HepG2 (cell line): ENCODE results near the gene TPST2. TPM values are rescaled to one million over a fixed set of nuclear protein-coding genes. Genes with fewer than 3 reads are reported as not detected.

ENCODE experiments used
- ATAC-seq: fragments of 200-7000 bp; cut with Tn5 transposase; 3 replicates; pipeline ENCODE4 v1.9.1; 2020; ENCODE audit warnings: mild to moderate bottlenecking, moderate library complexity
- BruUV-seq: library from RNA; stranded (reverse); fragments of 400-500 nt; replicated peaks from 2 replicates; lab custom pipeline; 2021; lab: Mats Ljungman, UMichigan
- CTCF ChIA-PET: fragments of 300-600 bp; formaldehyde crosslinking; extraction: SDS; loops from one replicate; lab custom pipeline; 2021; ENCODE audit warnings: low total read pairs, inconsistent platforms, low intra/inter-chr PET ratio; lab: Yijun Ruan, JAX
- POLR2A ChIA-PET: fragments of 350-600 bp; sonication (Branson Sonifier 250); formaldehyde crosslinking; loops from one replicate; lab custom pipeline; 2020; ENCODE audit warnings: antibody characterized with exemption, inconsistent platforms; lab: Yijun Ruan, JAX
- DNase-seq: peaks from one replicate; pipeline ENCODE4 v3.0.0-alpha.2; 2015; ENCODE audit warnings: low spot score
- FAIRE-seq: peaks from 3 replicates; lab custom pipeline; 2011; peaks lifted over from hg19 to GRCh38; lab: Jason Lieb, UNC
- H2AFZ ChIP-seq: one replicate; pipeline ENCODE4 v1.6.1; 2011; ENCODE audit warnings: low read length, inconsistent platforms
- H3K27ac ChIP-seq: fragments of 300-600 bp; 3 replicates; pipeline ENCODE4 v1.8.0; 2011; ENCODE audit warnings: mixed run types, mild to moderate bottlenecking, mixed read lengths, low read length, inconsistent platforms; ENCODE audit not compliant: insufficient read depth; ENCODE audit errors: extremely low read length
- H3K27me3 ChIP-seq, 2 experiments: fragments of 200-600 bp in 1 of 2; 2 replicates in 1 of 2; 3 replicates in 1 of 2; pipeline versions ENCODE4 v1.6.0 to v1.8.0; 2011; ENCODE audit warnings: low read length in 2 of 2, mild to moderate bottlenecking in 2 of 2, moderate library complexity in 2 of 2, inconsistent platforms in 1 of 2; ENCODE audit not compliant: insufficient read depth in 2 of 2, control insufficient read depth in 1 of 2
- H3K36me3 ChIP-seq, 2 experiments: fragments of 200-600 bp in 1 of 2; replicated peaks in 1 of 2; 2 replicates in 1 of 2; 3 replicates in 1 of 2; pipeline versions ENCODE4 v1.5.1 to v1.8.0; 2011; ENCODE audit warnings: low read length in 2 of 2, inconsistent platforms in 1 of 2; ENCODE audit not compliant: insufficient read depth in 2 of 2, control insufficient read depth in 1 of 2
- H3K4me1 ChIP-seq: 2 replicates; pipeline ENCODE4 v1.5.1; 2012; ENCODE audit warnings: low read length, inconsistent platforms; ENCODE audit not compliant: insufficient read depth
- H3K4me2 ChIP-seq: 2 replicates; pipeline ENCODE4 v1.6.0; 2011; ENCODE audit warnings: low read depth, low read length, inconsistent platforms
- H3K4me3 ChIP-seq, 3 experiments: fragments of 200-600 bp in 1 of 3; sonication (generic), shearing (Covaris generic) in 1 of 3; replicated peaks in 1 of 3; 2 replicates each; pipeline ENCODE4 v1.5.1; 2011 to 2016; ENCODE audit warnings: low read length in 3 of 3, inconsistent platforms in 2 of 3, low read depth in 2 of 3, mild to moderate bottlenecking in 2 of 3, control low read depth in 1 of 3, mixed read lengths in 1 of 3; ENCODE audit not compliant: insufficient read depth in 1 of 3
- H3K79me2 ChIP-seq: one replicate; pipeline ENCODE4 v1.6.1; 2011; ENCODE audit warnings: low read length, inconsistent platforms; ENCODE audit not compliant: insufficient read depth
- H3K9ac ChIP-seq: 2 replicates; pipeline ENCODE4 v1.6.0; 2011; ENCODE audit warnings: mild to moderate bottlenecking, low read depth, low read length, inconsistent platforms; ENCODE audit not compliant: insufficient read depth
- H3K9me3 ChIP-seq: 2 replicates; pipeline ENCODE4 v1.5.1; 2012; ENCODE audit warnings: mild to moderate bottlenecking, low read length
- H4K20me1 ChIP-seq: 2 replicates; pipeline ENCODE4 v1.6.0; 2011; ENCODE audit warnings: inconsistent platforms, mild to moderate bottlenecking, low read length, moderate library complexity; ENCODE audit not compliant: insufficient read depth
- ETV5 ChIP-seq: IDR thresholded peaks from 2 replicates; pipeline ENCODE4 v1.6.1; 2018; ENCODE audit warnings: missing biosample characterization, missing genetic modification reagents, inconsistent platforms, borderline replicate concordance
- FOXC1 ChIP-seq: sonication (generic); formaldehyde crosslinking; IDR thresholded peaks from 2 replicates; pipeline ENCODE4 v1.8.0; 2022; ENCODE audit warnings: mild to moderate bottlenecking, missing genetic modification reagents, borderline replicate concordance
- KLF12 ChIP-seq: sonication (generic); formaldehyde crosslinking; IDR thresholded peaks from 2 replicates; pipeline ENCODE4 v1.4.0; 2020; ENCODE audit warnings: missing genetic modification reagents, borderline replicate concordance
- KMT2A ChIP-seq: sonication (generic); formaldehyde crosslinking; IDR thresholded peaks from 2 replicates; pipeline ENCODE4 v1.4.0; 2020; ENCODE audit warnings: missing genetic modification reagents
- NFATC3 ChIP-seq: sonication (generic); formaldehyde crosslinking; IDR thresholded peaks from 2 replicates; pipeline ENCODE4 v1.5.1; 2020; ENCODE audit warnings: mild to moderate bottlenecking, missing genetic modification reagents
- ZNF589 ChIP-seq: sonication (generic); formaldehyde crosslinking; conservative IDR thresholded peaks from 2 replicates; pipeline ENCODE4 v1.8.0; 2022; ENCODE audit warnings: mild to moderate bottlenecking, moderate library complexity, missing genetic modification reagents
- ZNF790 ChIP-seq: sonication (generic); formaldehyde crosslinking; IDR thresholded peaks from 2 replicates; pipeline ENCODE4 v1.8.0; 2022; ENCODE audit warnings: missing genetic modification reagents, mild to moderate bottlenecking, borderline replicate concordance
- WGBS: methylation state at CpG from one replicate; pipeline ENCODE4 v1.1.6; 2017; ENCODE audit warnings: low lambda C conversion rate; 5-methylcytosine and 5-hydroxymethylcytosine counted together
- in situ Hi-C: cut with HindIII; loops from 2 replicates; pipeline ENCODE4 v1.10.0; 2017; ENCODE audit warnings: low pct_unique_long_range_greater_than_20kb; ENCODE audit not compliant: extremely low pct_ligation_motif_present
- intact Hi-C: fragments of 100-400 bp; cut with micrococcal nuclease; formaldehyde crosslinking; loops from one replicate; pipeline ENCODE4 v1.10.0; 2022; ENCODE audit not compliant: unreplicated experiment
- polyA plus RNA-seq, 8 experiments: library from polyadenylated mRNA; depleted of rRNA in 3 of 8; stranded (reverse) in 7 of 8; unstranded in 1 of 8; fragments of >200 nt; fragmentation: Illumina TruSeq in 4 of 8; extraction: Trizol in 4 of 8; gene quantifications; 2 replicates each; pipeline versions ENCODE4 v1.2.1 to v1.2.3, GENCODE V29; 2011 to 2016; ENCODE audit warnings: low read depth in 4 of 8, missing spikeins in 1 of 8, mixed read lengths in 1 of 8; ENCODE audit not compliant: insufficient read depth in 1 of 8
- total RNA-seq, 5 experiments: library from RNA; depleted of rRNA; stranded (reverse); fragments of >200 nt; fragmentation: Illumina TruSeq; extraction: Trizol; gene quantifications; 2 replicates each; pipeline ENCODE4 v1.2.3, GENCODE V29; 2016; ENCODE audit warnings: low read depth in 1 of 5
- TF ChIP-seq, protein P1 (sequence below): sonication (generic); formaldehyde crosslinking; IDR thresholded peaks from 2 replicates; pipeline ENCODE4 v1.4.0; 2020; ENCODE audit warnings: missing genetic modification reagents
- TF ChIP-seq, protein P2 (sequence below): sonication (generic); formaldehyde crosslinking; IDR thresholded peaks from 2 replicates; pipeline ENCODE4 v1.8.0; 2022; ENCODE audit warnings: mild to moderate bottlenecking, missing genetic modification reagents; ENCODE audit not compliant: insufficient replicate concordance
- TF ChIP-seq, protein P3 (sequence below): sonication (generic); formaldehyde crosslinking; IDR thresholded peaks from 2 replicates; pipeline ENCODE4 v1.9.0; 2022; ENCODE audit warnings: missing genetic modification reagents, mild to moderate bottlenecking, borderline replicate concordance
- TF ChIP-seq, protein P4 (sequence below), 2 experiments: IDR thresholded peaks; 2 replicates each; pipeline ENCODE4 v1.6.1; 2011 to 2012; ENCODE audit warnings: low read length in 2 of 2, borderline replicate concordance in 1 of 2, low read depth in 1 of 2, mild to moderate bottlenecking in 1 of 2, moderate library complexity in 1 of 2

TPST2 gene
- total and polyA plus RNA-seq, 2 of the 13 experiments (the other 11 are each of a cell fraction or from before 2014, with no cell fraction given) = 15.2 to 23.8 TPM

DNA sequence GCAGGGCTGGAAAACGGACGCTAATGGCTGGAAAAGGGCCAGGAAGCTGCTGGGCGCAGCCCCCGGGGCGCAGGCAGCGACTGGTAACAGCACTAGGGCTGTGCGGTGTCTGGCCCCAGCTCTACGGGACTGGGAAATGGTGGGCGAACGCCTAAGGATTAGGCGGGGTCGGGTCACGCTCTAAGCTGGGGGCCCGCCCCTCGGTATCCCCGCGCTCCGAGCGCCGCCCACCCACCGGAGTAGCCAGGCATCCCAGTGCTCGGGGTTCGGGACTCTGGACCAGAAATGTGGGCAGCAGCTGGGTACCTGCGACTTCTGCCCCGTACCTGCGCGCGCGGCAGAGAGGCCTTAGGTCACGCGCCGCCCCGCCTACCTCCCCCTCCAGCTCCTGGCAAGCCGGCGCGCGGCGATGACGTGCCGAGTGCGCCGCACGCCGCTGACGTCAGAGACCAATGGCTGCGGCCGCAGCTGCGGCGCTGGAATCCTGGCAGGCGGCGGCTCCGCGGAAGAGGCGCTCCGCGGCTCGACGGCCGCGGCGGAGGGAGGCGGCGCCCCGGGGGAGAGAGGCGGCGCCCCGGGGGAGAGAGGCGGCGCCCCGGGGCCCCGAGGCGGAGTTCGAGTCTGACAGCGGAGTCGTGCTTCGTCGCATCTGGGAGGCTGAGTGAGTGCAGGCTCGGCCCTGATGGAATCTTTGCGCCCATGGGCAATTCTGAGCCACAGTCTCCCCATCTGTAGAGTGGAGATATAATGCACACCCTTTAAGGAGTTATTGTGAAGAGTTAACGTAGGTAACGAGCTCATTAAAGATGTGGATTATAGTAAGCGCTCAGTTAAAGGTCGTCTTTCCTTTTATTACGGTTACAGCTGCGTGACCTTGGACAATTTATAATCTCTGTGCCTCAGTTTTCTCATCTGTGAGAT is 106.2 kb downstream of the TPST2 start, which contains the start of the genes HPS4 and SRRD (continued):
- TF ChIP-seq, protein P1, sequence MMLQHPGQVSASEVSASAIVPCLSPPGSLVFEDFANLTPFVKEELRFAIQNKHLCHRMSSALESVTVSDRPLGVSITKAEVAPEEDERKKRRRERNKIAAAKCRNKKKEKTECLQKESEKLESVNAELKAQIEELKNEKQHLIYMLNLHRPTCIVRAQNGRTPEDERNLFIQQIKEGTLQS (CRISPR knock-in tag) = peak; percentile 78
- peak; percentile 75; the same call in 1 of the 2 replicates for TF ChIP-seq NFATC3 (CRISPR knock-in tag)
- TF ChIP-seq KMT2A (CRISPR knock-in tag) = peak; percentile 92
- peak; percentile 56; the same call in 1 of the 2 replicates for TF ChIP-seq ETV5 (CRISPR knock-in tag)
- peak; percentile 89 for TF ChIP-seq FOXC1 (CRISPR knock-in tag)
- TF ChIP-seq ZNF790 = no peak

DNA sequence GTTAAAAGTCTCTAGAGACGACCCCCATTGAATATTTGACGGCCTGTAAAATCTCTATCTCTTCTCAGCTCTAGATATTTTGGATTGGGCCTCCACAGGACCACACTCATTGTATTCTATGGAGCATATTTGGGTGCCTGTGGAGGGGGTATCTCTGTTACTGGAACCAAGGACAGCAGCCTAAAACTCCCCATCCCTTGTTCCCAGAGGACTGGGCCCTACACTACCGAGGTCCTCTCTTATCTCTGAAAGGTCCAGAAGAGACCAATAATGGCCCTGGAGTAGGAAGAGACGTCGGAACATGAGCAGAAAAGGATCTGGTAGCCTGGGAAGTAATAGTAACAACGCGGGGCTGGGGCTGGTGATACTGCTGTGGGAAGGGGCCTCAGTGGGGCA is 106.9 kb downstream of the TPST2 start:
- H3K27ac ChIP-seq = peak overlapping the region; percentile 91
- 1% methylated on average over 7 of the region's 7 CpGs for WGBS
- peak overlapping the region; percentile 83 for H3K4me2 ChIP-seq
- no peak for FAIRE-seq
- intact Hi-C loops (no loop called here), in situ Hi-C loops (no loop called here)
- peaks cover 70% of the 10 kb centered on the region for H3K79me2 ChIP-seq
- H3K27me3 ChIP-seq = no peaks in the 10 kb centered on the region; a peak in 1 of 5 replicates
- peaks cover 4 to 8% of the 10 kb centered on the region in 2 experiments; a peak in 4 of 5 replicates for H3K36me3 ChIP-seq
- peaks cover 70% of the 10 kb centered on the region for H3K4me1 ChIP-seq
- H3K4me3 ChIP-seq = peak overlapping the region; percentile 79 to 94 (median 91)
- H2AFZ ChIP-seq = no peak overlapping the region
- ChIA-PET POLR2A (interaction anchor here (0.9 to 3.4 kb wide), 15 partner anchors 9 to 103 kb away, joined by 3 to 27 read pairs (median 3); partner anchors contain the start of gene TFIP11), CTCF (no interaction called here)
- DNase-seq = no peak
- ATAC-seq = no peak
- TSS peak; percentile 52 for BruUV-seq
- H4K20me1 ChIP-seq = no peaks in the 10 kb centered on the region
- no peaks in the 10 kb centered on the region for H3K9me3 ChIP-seq
- H3K9ac ChIP-seq = peak overlapping the region; percentile 95
- TF ChIP-seq, protein P2, sequence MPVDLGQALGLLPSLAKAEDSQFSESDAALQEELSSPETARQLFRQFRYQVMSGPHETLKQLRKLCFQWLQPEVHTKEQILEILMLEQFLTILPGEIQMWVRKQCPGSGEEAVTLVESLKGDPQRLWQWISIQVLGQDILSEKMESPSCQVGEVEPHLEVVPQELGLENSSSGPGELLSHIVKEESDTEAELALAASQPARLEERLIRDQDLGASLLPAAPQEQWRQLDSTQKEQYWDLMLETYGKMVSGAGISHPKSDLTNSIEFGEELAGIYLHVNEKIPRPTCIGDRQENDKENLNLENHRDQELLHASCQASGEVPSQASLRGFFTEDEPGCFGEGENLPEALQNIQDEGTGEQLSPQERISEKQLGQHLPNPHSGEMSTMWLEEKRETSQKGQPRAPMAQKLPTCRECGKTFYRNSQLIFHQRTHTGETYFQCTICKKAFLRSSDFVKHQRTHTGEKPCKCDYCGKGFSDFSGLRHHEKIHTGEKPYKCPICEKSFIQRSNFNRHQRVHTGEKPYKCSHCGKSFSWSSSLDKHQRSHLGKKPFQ (CRISPR knock-in tag) = no peak
- TF ChIP-seq, protein P3, sequence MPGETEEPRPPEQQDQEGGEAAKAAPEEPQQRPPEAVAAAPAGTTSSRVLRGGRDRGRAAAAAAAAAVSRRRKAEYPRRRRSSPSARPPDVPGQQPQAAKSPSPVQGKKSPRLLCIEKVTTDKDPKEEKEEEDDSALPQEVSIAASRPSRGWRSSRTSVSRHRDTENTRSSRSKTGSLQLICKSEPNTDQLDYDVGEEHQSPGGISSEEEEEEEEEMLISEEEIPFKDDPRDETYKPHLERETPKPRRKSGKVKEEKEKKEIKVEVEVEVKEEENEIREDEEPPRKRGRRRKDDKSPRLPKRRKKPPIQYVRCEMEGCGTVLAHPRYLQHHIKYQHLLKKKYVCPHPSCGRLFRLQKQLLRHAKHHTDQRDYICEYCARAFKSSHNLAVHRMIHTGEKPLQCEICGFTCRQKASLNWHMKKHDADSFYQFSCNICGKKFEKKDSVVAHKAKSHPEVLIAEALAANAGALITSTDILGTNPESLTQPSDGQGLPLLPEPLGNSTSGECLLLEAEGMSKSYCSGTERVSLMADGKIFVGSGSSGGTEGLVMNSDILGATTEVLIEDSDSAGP (CRISPR knock-in tag) = no peak
- TF ChIP-seq ZNF589 (CRISPR knock-in tag) (no peak), KLF12 (no peak)
- TF ChIP-seq, protein P4, sequence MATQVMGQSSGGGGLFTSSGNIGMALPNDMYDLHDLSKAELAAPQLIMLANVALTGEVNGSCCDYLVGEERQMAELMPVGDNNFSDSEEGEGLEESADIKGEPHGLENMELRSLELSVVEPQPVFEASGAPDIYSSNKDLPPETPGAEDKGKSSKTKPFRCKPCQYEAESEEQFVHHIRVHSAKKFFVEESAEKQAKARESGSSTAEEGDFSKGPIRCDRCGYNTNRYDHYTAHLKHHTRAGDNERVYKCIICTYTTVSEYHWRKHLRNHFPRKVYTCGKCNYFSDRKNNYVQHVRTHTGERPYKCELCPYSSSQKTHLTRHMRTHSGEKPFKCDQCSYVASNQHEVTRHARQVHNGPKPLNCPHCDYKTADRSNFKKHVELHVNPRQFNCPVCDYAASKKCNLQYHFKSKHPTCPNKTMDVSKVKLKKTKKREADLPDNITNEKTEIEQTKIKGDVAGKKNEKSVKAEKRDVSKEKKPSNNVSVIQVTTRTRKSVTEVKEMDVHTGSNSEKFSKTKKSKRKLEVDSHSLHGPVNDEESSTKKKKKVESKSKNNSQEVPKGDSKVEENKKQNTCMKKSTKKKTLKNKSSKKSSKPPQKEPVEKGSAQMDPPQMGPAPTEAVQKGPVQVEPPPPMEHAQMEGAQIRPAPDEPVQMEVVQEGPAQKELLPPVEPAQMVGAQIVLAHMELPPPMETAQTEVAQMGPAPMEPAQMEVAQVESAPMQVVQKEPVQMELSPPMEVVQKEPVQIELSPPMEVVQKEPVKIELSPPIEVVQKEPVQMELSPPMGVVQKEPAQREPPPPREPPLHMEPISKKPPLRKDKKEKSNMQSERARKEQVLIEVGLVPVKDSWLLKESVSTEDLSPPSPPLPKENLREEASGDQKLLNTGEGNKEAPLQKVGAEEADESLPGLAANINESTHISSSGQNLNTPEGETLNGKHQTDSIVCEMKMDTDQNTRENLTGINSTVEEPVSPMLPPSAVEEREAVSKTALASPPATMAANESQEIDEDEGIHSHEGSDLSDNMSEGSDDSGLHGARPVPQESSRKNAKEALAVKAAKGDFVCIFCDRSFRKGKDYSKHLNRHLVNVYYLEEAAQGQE (IDR thresholded peaks at IDR 0.05; ENCODE audit: borderline replicate concordance in 1 of 2, low read depth in 1 of 2, low read length in 2 of 2) = peak in 1 of 2 experiments; percentile 47; a peak in 1 of 4 replicates
